Omental fat pad (tissue), 4 donors: ENCODE data around the gene BDH1. TPM values are rescaled to one million over a fixed set of nuclear protein-coding genes. Genes with fewer than 3 reads are reported as not detected.
A peak's percentile ranks its signal among the peaks of the same experiment; 100 is the strongest.

Experiments used
- ATAC-seq: fragments of 150-250 bp; one replicate; pipeline ENCODE4 v1.9.1; 2016; ENCODE audit warnings: mild to moderate bottlenecking, moderate library complexity; ENCODE audit not compliant: low FRiP score
- DNase-seq: peaks from one replicate; pipeline ENCODE4 v3.0.0-alpha.2; 2019; ENCODE audit warnings: low spot score
- CTCF ChIP-seq, 3 donors: fragments of 450-650 bp; IDR thresholded peaks; one replicate each; pipeline ENCODE4 v1.5.1; 2016 to 2017; ENCODE audit warnings: antibody characterized with exemption in 3 of 3, mild to moderate bottlenecking in 3 of 3, moderate library complexity in 2 of 3
- total RNA-seq, 4 donors: library from RNA; depleted of rRNA; stranded (reverse); fragments of >200 nt; gene quantifications; one replicate each; pipeline ENCODE4 v1.1.0, GENCODE V29; 2016

Gene BDH1
- total RNA-seq, 4 donors from 2014 or later, result 11.9 to 24.9 (median 16.1) TPM

- ATAC-seq (no peak), DNase-seq (no peak)
- no peak for TF ChIP-seq CTCF (IDR thresholded peaks at IDR 0.05)
Measured at GRCh38 chr3:197512691-197513571, 42.8 kb downstream of the BDH1 start.

GRCh38 chr3:197511853-197512635 lies 43.7 kb downstream of the BDH1 start:
- no peak for TF ChIP-seq CTCF (IDR thresholded peaks at IDR 0.05)
- no peak for ATAC-seq
- no peak for DNase-seq

- ATAC-seq (no peak), DNase-seq (no peak)
- no peak for TF ChIP-seq CTCF (IDR thresholded peaks at IDR 0.05)
Measured at GRCh38 chr3:197511130-197511529, 44.6 kb downstream of the BDH1 start.

DNA sequence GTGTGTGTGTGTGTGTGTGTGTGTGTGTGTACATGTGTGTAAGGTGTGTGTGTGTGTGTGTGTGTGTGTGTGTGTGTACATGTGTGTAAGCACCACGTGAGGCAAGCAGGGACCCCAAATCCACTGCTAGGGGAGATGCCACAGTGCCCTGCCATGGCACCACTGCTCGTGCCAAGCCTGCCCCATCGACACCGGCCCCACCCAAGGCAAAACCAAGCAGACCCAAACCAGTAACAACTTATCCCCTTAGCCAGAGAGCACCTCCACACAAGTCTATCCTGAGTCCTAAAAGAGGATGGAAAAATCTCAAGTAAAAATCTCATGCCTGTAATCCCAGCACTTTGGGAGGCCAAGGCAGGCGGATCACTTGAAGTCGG lies 45.1 kb downstream of the BDH1 start:
- TF ChIP-seq CTCF (IDR thresholded peaks at IDR 0.05), result no peak
- DNase-seq (no peak), ATAC-seq (no peak)

DNA sequence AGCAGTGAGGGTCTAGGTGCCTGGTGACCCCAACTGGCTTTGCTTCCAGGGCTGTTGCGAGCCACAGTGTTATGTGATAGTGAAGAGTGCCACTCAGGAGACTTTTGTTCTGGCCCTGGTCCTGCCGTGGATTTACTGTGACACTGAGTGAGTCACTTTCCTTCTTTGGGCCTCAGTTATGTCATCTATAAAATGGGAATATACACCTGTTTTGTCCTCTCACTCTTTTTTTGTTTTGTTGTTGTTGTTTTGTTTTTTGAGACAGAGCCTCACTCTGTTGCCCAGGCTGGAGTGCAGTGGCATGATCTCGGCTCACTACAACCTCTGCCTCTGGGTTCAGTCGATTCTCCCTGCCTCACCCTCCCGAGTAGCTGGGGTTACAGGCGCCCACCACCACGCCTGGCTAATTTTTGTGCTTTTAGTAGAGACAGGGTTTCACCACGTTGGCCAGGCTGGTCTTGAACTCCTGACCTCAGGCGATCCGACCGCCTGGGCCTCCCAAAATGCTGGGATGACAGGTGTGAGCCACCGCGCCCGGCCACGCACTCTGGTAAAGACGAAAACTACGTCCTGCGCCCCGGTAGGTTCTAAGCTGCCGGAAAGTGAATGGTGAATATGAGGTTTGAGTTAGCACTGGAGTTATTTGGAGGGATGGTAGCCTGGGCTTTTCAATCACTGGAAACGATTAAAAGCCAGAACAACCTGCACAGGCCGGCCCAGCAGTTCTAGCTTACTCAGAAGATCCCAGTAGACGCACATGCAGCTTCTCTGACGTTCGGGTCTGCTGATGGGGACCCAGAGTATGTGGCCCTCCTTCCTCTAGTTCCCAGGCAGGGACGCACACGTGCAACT lies 46.6 kb downstream of the BDH1 start:
- ATAC-seq, result no peak
- TF ChIP-seq CTCF (IDR thresholded peaks at IDR 0.05), result no peak
- no peak for DNase-seq

GRCh38 chr3:197508461-197508860 lies 47.3 kb downstream of the BDH1 start:
- ATAC-seq, result peak; percentile 15
- TF ChIP-seq CTCF (IDR thresholded peaks at IDR 0.05), result no peak

More at GRCh38 chr3:197508461-197508860, 47.3 kb downstream of the BDH1 start:
- DNase-seq, result no peak
